ENCODE results near the gene ARHGAP22.

The ARHGAP22 gene

GRCh38 chr10:48508791-48509772 lies 95.8 kb downstream of the ARHGAP22 start:
- no peak for DNase-seq

- no peak for DNase-seq
These were observed 96.7 kb downstream of the ARHGAP22 start for GRCh38 chr10:48507933-48508790.

GRCh38 chr10:48507494-48507893 lies 97.4 kb downstream of the ARHGAP22 start:
- DNase-seq: no peak

- DNase-seq: no peak
These were observed 98.5 kb downstream of the ARHGAP22 start for GRCh38 chr10:48506147-48506917.

GRCh38 chr10:48505394-48506112 lies 99.3 kb downstream of the ARHGAP22 start:
- no peak for DNase-seq

- DNase-seq: no peak
These were observed 100.6 kb downstream of the ARHGAP22 start for GRCh38 chr10:48504141-48504885.

GRCh38 chr10:48503293-48503911 lies 101.5 kb downstream of the ARHGAP22 start:
- no peak for DNase-seq

GRCh38 chr10:48502791-48503190 lies 102.1 kb downstream of the ARHGAP22 start:
- no peak for DNase-seq

GRCh38 chr10:48501787-48502771 lies 102.8 kb downstream of the ARHGAP22 start:
- no peak for DNase-seq

GRCh38 chr10:48501226-48501625 lies 103.6 kb downstream of the ARHGAP22 start:
- no peak for DNase-seq

GRCh38 chr10:48500771-48501170 lies 104.1 kb downstream of the ARHGAP22 start:
- no peak for DNase-seq

- no peak for DNase-seq
These were observed 105.8 kb downstream of the ARHGAP22 start for GRCh38 chr10:48498940-48499510.

- DNase-seq: no peak
These were observed 106.8 kb downstream of the ARHGAP22 start for GRCh38 chr10:48497780-48498770.

- no peak for DNase-seq
These were observed 107.8 kb downstream of the ARHGAP22 start for GRCh38 chr10:48496831-48497779.

- DNase-seq: no peak
These were observed 108.6 kb downstream of the ARHGAP22 start for GRCh38 chr10:48496105-48496830.

Measured in NCI-H2029 treated with DMSO at 0.1 percent for 48 hours (cell line).